HepG2 (cell line): ENCODE data around the gene ARGLU1. TPM values are rescaled to one million over a fixed set of nuclear protein-coding genes. Genes with fewer than 3 reads are reported as not detected.

Experiments used
- ATAC-seq: fragments of 200-7000 bp; cut with Tn5 transposase; 3 replicates; pipeline ENCODE4 v1.9.1; 2020; ENCODE audit warnings: mild to moderate bottlenecking, moderate library complexity
- BruUV-seq: library from RNA; stranded (reverse); fragments of 400-500 nt; replicated peaks from 2 replicates; lab custom pipeline; 2021; lab: Mats Ljungman, UMichigan
- CTCF ChIA-PET: fragments of 300-600 bp; formaldehyde crosslinking; extraction: SDS; loops from one replicate; lab custom pipeline; 2021; ENCODE audit warnings: low total read pairs, inconsistent platforms, low intra/inter-chr PET ratio; lab: Yijun Ruan, JAX
- POLR2A ChIA-PET: fragments of 350-600 bp; sonication (Branson Sonifier 250); formaldehyde crosslinking; loops from one replicate; lab custom pipeline; 2020; ENCODE audit warnings: antibody characterized with exemption, inconsistent platforms; lab: Yijun Ruan, JAX
- DNase-seq: peaks from one replicate; pipeline ENCODE4 v3.0.0-alpha.2; 2015; ENCODE audit warnings: low spot score
- FAIRE-seq: peaks from 3 replicates; lab custom pipeline; 2011; peaks lifted over from hg19 to GRCh38; lab: Jason Lieb, UNC
- H2AFZ ChIP-seq: one replicate; pipeline ENCODE4 v1.6.1; 2011; ENCODE audit warnings: low read length, inconsistent platforms
- H3K27ac ChIP-seq: fragments of 300-600 bp; 3 replicates; pipeline ENCODE4 v1.8.0; 2011; ENCODE audit warnings: mixed run types, mild to moderate bottlenecking, mixed read lengths, low read length, inconsistent platforms; ENCODE audit not compliant: insufficient read depth; ENCODE audit errors: extremely low read length
- H3K27me3 ChIP-seq, 2 experiments: fragments of 200-600 bp in 1 of 2; 2 replicates in 1 of 2; 3 replicates in 1 of 2; pipeline versions ENCODE4 v1.6.0 to v1.8.0; 2011; ENCODE audit warnings: low read length in 2 of 2, mild to moderate bottlenecking in 2 of 2, moderate library complexity in 2 of 2, inconsistent platforms in 1 of 2; ENCODE audit not compliant: insufficient read depth in 2 of 2, control insufficient read depth in 1 of 2
- H3K36me3 ChIP-seq, 2 experiments: fragments of 200-600 bp in 1 of 2; replicated peaks in 1 of 2; 2 replicates in 1 of 2; 3 replicates in 1 of 2; pipeline versions ENCODE4 v1.5.1 to v1.8.0; 2011; ENCODE audit warnings: low read length in 2 of 2, inconsistent platforms in 1 of 2; ENCODE audit not compliant: insufficient read depth in 2 of 2, control insufficient read depth in 1 of 2
- H3K4me1 ChIP-seq: 2 replicates; pipeline ENCODE4 v1.5.1; 2012; ENCODE audit warnings: low read length, inconsistent platforms; ENCODE audit not compliant: insufficient read depth
- H3K4me2 ChIP-seq: 2 replicates; pipeline ENCODE4 v1.6.0; 2011; ENCODE audit warnings: low read depth, low read length, inconsistent platforms
- H3K4me3 ChIP-seq, 3 experiments: fragments of 200-600 bp in 1 of 3; sonication (generic), shearing (Covaris generic) in 1 of 3; replicated peaks in 1 of 3; 2 replicates each; pipeline ENCODE4 v1.5.1; 2011 to 2016; ENCODE audit warnings: low read length in 3 of 3, inconsistent platforms in 2 of 3, low read depth in 2 of 3, mild to moderate bottlenecking in 2 of 3, control low read depth in 1 of 3, mixed read lengths in 1 of 3; ENCODE audit not compliant: insufficient read depth in 1 of 3
- H3K79me2 ChIP-seq: one replicate; pipeline ENCODE4 v1.6.1; 2011; ENCODE audit warnings: low read length, inconsistent platforms; ENCODE audit not compliant: insufficient read depth
- H3K9ac ChIP-seq: 2 replicates; pipeline ENCODE4 v1.6.0; 2011; ENCODE audit warnings: mild to moderate bottlenecking, low read depth, low read length, inconsistent platforms; ENCODE audit not compliant: insufficient read depth
- H3K9me3 ChIP-seq: 2 replicates; pipeline ENCODE4 v1.5.1; 2012; ENCODE audit warnings: mild to moderate bottlenecking, low read length
- H4K20me1 ChIP-seq: 2 replicates; pipeline ENCODE4 v1.6.0; 2011; ENCODE audit warnings: inconsistent platforms, mild to moderate bottlenecking, low read length, moderate library complexity; ENCODE audit not compliant: insufficient read depth
- AFF4 ChIP-seq: sonication (generic); formaldehyde crosslinking; IDR thresholded peaks from 2 replicates; pipeline ENCODE4 v1.4.0; 2020; ENCODE audit warnings: missing genetic modification reagents
- ATF5 ChIP-seq: sonication (generic); formaldehyde crosslinking; IDR thresholded peaks from 2 replicates; pipeline ENCODE4 v1.4.0; 2020; ENCODE audit warnings: mild to moderate bottlenecking, low read depth, missing genetic modification reagents
- BRCA1 ChIP-seq: sonication (generic); formaldehyde crosslinking; IDR thresholded peaks from 2 replicates; pipeline ENCODE4 v1.4.0; 2020; ENCODE audit warnings: missing genetic modification reagents
- CBX1 ChIP-seq: IDR thresholded peaks from one replicate; pipeline ENCODE4 v1.6.1; 2016; ENCODE audit warnings: antibody characterized with exemption, low read depth
- CSRNP1 ChIP-seq: sonication (generic); formaldehyde crosslinking; IDR thresholded peaks from 2 replicates; pipeline ENCODE4 v1.8.1; 2023; ENCODE audit warnings: mild to moderate bottlenecking, missing genetic modification reagents
- ETS1 ChIP-seq: sonication (generic); formaldehyde crosslinking; IDR thresholded peaks from 2 replicates; pipeline ENCODE4 v1.4.0; 2020; ENCODE audit warnings: missing genetic modification reagents
- HOXA9 ChIP-seq: sonication (generic); formaldehyde crosslinking; IDR thresholded peaks from 2 replicates; pipeline ENCODE4 v1.8.1; 2022; ENCODE audit warnings: missing genetic modification reagents, mild to moderate bottlenecking, moderate library complexity, borderline replicate concordance
- HOXD1 ChIP-seq: sonication (generic); formaldehyde crosslinking; IDR thresholded peaks from 2 replicates; pipeline ENCODE4 v1.5.0; 2020; ENCODE audit warnings: missing genetic modification reagents
- MTERF4 ChIP-seq: sonication (generic); formaldehyde crosslinking; IDR thresholded peaks from 2 replicates; pipeline ENCODE4 v1.8.0; 2023; ENCODE audit warnings: mild to moderate bottlenecking, missing genetic modification reagents
- RARA ChIP-seq: IDR thresholded peaks from 2 replicates; pipeline ENCODE4 v1.6.1; 2016; ENCODE audit warnings: missing genetic modification reagents, missing compliant biosample characterization
- SRSF4 ChIP-seq: fragments of 200-400 bp; formaldehyde crosslinking; IDR thresholded peaks from one replicate; pipeline ENCODE4 v1.6.1; 2018; ENCODE audit warnings: mild to moderate bottlenecking, low read depth, low read length, moderate library complexity; ENCODE audit not compliant: poor library complexity, severe bottlenecking
- STAT5B ChIP-seq: sonication (generic); formaldehyde crosslinking; IDR thresholded peaks from 2 replicates; pipeline ENCODE4 v1.4.0; 2020; ENCODE audit warnings: missing genetic modification reagents
- TBP ChIP-seq: sonication (generic); formaldehyde crosslinking; IDR thresholded peaks from 2 replicates; pipeline ENCODE4 v1.5.0; 2020; ENCODE audit warnings: missing genetic modification reagents
- TGIF2 ChIP-seq: IDR thresholded peaks from 2 replicates; pipeline ENCODE4 v1.6.1; 2016; ENCODE audit warnings: control low read depth, missing compliant biosample characterization
- ZFP37 ChIP-seq: sonication (generic); formaldehyde crosslinking; IDR thresholded peaks from 2 replicates; pipeline ENCODE4 v1.4.0; 2020; ENCODE audit warnings: missing genetic modification reagents, borderline replicate concordance
- ZMYM3 ChIP-seq: sonication (generic); formaldehyde crosslinking; IDR thresholded peaks from 2 replicates; pipeline ENCODE4 v1.5.1; 2020; ENCODE audit warnings: mild to moderate bottlenecking, missing genetic modification reagents
- ZNF335 ChIP-seq: sonication (generic); formaldehyde crosslinking; IDR thresholded peaks from 2 replicates; pipeline ENCODE4 v1.4.0; 2020; ENCODE audit warnings: missing genetic modification reagents
- ZNF354B ChIP-seq: sonication (generic); formaldehyde crosslinking; IDR thresholded peaks from 2 replicates; pipeline ENCODE4 v1.8.0; 2022; ENCODE audit warnings: mild to moderate bottlenecking, missing genetic modification reagents
- ZNF558 ChIP-seq: sonication (generic); formaldehyde crosslinking; IDR thresholded peaks from 2 replicates; pipeline ENCODE4 v1.9.0; 2022; ENCODE audit warnings: mild to moderate bottlenecking, missing genetic modification reagents, borderline replicate concordance
- WGBS: methylation state at CpG from one replicate; pipeline ENCODE4 v1.1.6; 2017; ENCODE audit warnings: low lambda C conversion rate; 5-methylcytosine and 5-hydroxymethylcytosine counted together
- in situ Hi-C: cut with HindIII; loops from 2 replicates; pipeline ENCODE4 v1.10.0; 2017; ENCODE audit warnings: low pct_unique_long_range_greater_than_20kb; ENCODE audit not compliant: extremely low pct_ligation_motif_present
- intact Hi-C: fragments of 100-400 bp; cut with micrococcal nuclease; formaldehyde crosslinking; loops from one replicate; pipeline ENCODE4 v1.10.0; 2022; ENCODE audit not compliant: unreplicated experiment
- polyA plus RNA-seq, 8 experiments: library from polyadenylated mRNA; depleted of rRNA in 3 of 8; stranded (reverse) in 7 of 8; unstranded in 1 of 8; fragments of >200 nt; fragmentation: Illumina TruSeq in 4 of 8; extraction: Trizol in 4 of 8; gene quantifications; 2 replicates each; pipeline versions ENCODE4 v1.2.1 to v1.2.3, GENCODE V29; 2011 to 2016; ENCODE audit warnings: low read depth in 4 of 8, missing spikeins in 1 of 8, mixed read lengths in 1 of 8; ENCODE audit not compliant: insufficient read depth in 1 of 8
- total RNA-seq, 5 experiments: library from RNA; depleted of rRNA; stranded (reverse); fragments of >200 nt; fragmentation: Illumina TruSeq; extraction: Trizol; gene quantifications; 2 replicates each; pipeline ENCODE4 v1.2.3, GENCODE V29; 2016; ENCODE audit warnings: low read depth in 1 of 5

ARGLU1 gene
- total and polyA plus RNA-seq, 2 of the 13 experiments (the other 11 are each of a cell fraction or from before 2014, with no cell fraction given) = 47.1 to 70.6 TPM

GRCh38 chr13:106523576-106523975, 44.4 kb downstream of the ARGLU1 start:
- no TSS peak for BruUV-seq
- H3K4me2 ChIP-seq = no peak overlapping the region
- H3K27me3 ChIP-seq = no peaks in the 10 kb centered on the region; a peak in 1 of 5 replicates
- intact Hi-C loops = no loop called here
- no peaks in the 10 kb centered on the region for H3K79me2 ChIP-seq
- FAIRE-seq = no peak
- H3K9ac ChIP-seq = no peak overlapping the region
- no peaks in the 10 kb centered on the region for H4K20me1 ChIP-seq
- no peaks in the 10 kb centered on the region for H3K4me1 ChIP-seq
- no peak overlapping the region for H2AFZ ChIP-seq
- DNase-seq = no peak
- no peak for TF ChIP-seq BRCA1 (CRISPR knock-in tag)
- TF ChIP-seq ETS1 (CRISPR knock-in tag) = no peak
- no peak for TF ChIP-seq RARA (CRISPR knock-in tag)
- TF ChIP-seq ZNF354B (CRISPR knock-in tag) = no peak
- TF ChIP-seq HOXA9 = no peak
- TF ChIP-seq STAT5B = no peak
- TF ChIP-seq AFF4 (CRISPR knock-in tag) = no peak
- no peak for TF ChIP-seq MTERF4 (CRISPR knock-in tag)
- no peak for TF ChIP-seq ZNF558 (CRISPR knock-in tag)
- no peak for TF ChIP-seq TBP (CRISPR knock-in tag)
- TF ChIP-seq CBX1 = no peak
- no peak for TF ChIP-seq ATF5 (CRISPR knock-in tag)
- no peak for TF ChIP-seq ZNF335 (CRISPR knock-in tag)
- TF ChIP-seq HOXD1 (CRISPR knock-in tag) = no peak
- TF ChIP-seq CSRNP1 (CRISPR knock-in tag) = no peak
- TF ChIP-seq SRSF4 = no peak
- no peak for TF ChIP-seq ZFP37 (CRISPR knock-in tag)
- no peak for TF ChIP-seq ZMYM3 (CRISPR knock-in tag)
- TF ChIP-seq TGIF2 (CRISPR knock-in tag) = no peak
- TF ChIP-seq, all 625 proteins: peak for 0
- Histone ChIP-seq H3K9me3 (no peaks in the 10 kb centered on the region), H3K27ac (no peak overlapping the region), H3K4me3 (no peak overlapping the region), H3K36me3 (no peaks in the 10 kb centered on the region)
- CTCF ChIA-PET = no interaction called here
- ATAC-seq = no peak
- POLR2A ChIA-PET = no interaction called here
- in situ Hi-C loops = no loop called here
- 0% methylated on average over 2 of the region's 3 CpGs for WGBS
